K562 (cell line): Measurements from ENCODE around the gene URM1. TPM values are rescaled to one million over a fixed set of nuclear protein-coding genes. Genes with fewer than 3 reads are reported as not detected.

ENCODE experiments used
- BHLHE40 ChIP-seq: IDR thresholded peaks from 2 replicates; pipeline ENCODE4 v1.6.1; 2011; ENCODE audit warnings: low read length, improper control_type of control experiment
- CBFA2T3 ChIP-seq: fragments of 450-650 bp; IDR thresholded peaks from 2 replicates; pipeline ENCODE4 v1.6.1; 2017
- CBX3 ChIP-seq, 2 experiments: IDR thresholded peaks; 1 replicate in 1 of 2; 2 replicates in 1 of 2; pipeline ENCODE4 v1.6.1; 2012; ENCODE audit warnings: inconsistent platforms in 2 of 2, low read length in 2 of 2, borderline replicate concordance in 1 of 2, control low read depth in 1 of 2
- CC2D1A ChIP-seq: fragments of 450-650 bp; IDR thresholded peaks from 2 replicates; pipeline ENCODE4 v1.6.1; 2017; ENCODE audit warnings: mild to moderate bottlenecking
- FOXP1 ChIP-seq: sonication (generic); formaldehyde crosslinking; IDR thresholded peaks from 2 replicates; pipeline ENCODE4 v1.8.0; 2022; ENCODE audit warnings: mild to moderate bottlenecking, missing genetic modification reagents
- HEY1 ChIP-seq: fragments of 250-450 bp; sonication (Bioruptor Pico); IDR thresholded peaks from 2 replicates; pipeline ENCODE4 v1.5.0; 2020; ENCODE audit warnings: mild to moderate bottlenecking, moderate library complexity, borderline replicate concordance
- JUND ChIP-seq, 2 experiments: IDR thresholded peaks; 2 replicates in 1 of 2; 3 replicates in 1 of 2; pipeline ENCODE4 v1.6.1; 2011; ENCODE audit warnings: borderline replicate concordance in 2 of 2, low read depth in 2 of 2, low read length in 2 of 2, improper control_type of control experiment in 1 of 2, missing biosample characterization in 1 of 2, missing genetic modification characterization in 1 of 2, missing genetic modification reagents in 1 of 2
- LARP7 ChIP-seq: fragments of 450-650 bp; IDR thresholded peaks from 2 replicates; pipeline ENCODE4 v1.6.1; 2016
- MAZ ChIP-seq, 2 experiments: fragments of 450-650 bp in 1 of 2; sonication (generic) in 1 of 2; formaldehyde crosslinking; IDR thresholded peaks in 1 of 2; conservative IDR thresholded peaks in 1 of 2; 2 replicates each; pipeline versions ENCODE4 v1.4.0 to v1.5.0; 2020; ENCODE audit warnings: mild to moderate bottlenecking in 1 of 2, missing genetic modification reagents in 1 of 2
- MLX ChIP-seq, 2 experiments: fragments of 450-650 bp in 1 of 2; sonication (generic) in 1 of 2; formaldehyde crosslinking; conservative IDR thresholded peaks; 2 replicates each; pipeline versions ENCODE4 v1.4.0 to v1.8.1; 2020 to 2022; ENCODE audit warnings: mild to moderate bottlenecking in 1 of 2, missing genetic modification reagents in 1 of 2
- PATZ1 ChIP-seq: fragments of 250-450 bp; sonication (Bioruptor Pico); IDR thresholded peaks from 2 replicates; pipeline ENCODE4 v1.5.0; 2020; ENCODE audit warnings: mild to moderate bottlenecking, borderline replicate concordance
- TBL1XR1 ChIP-seq, 2 experiments: IDR thresholded peaks; 2 replicates each; pipeline ENCODE4 v1.6.1; 2012; ENCODE audit warnings: improper control_type of control experiment in 2 of 2, low read length in 2 of 2, mild to moderate bottlenecking in 1 of 2
- UBTF ChIP-seq, 2 experiments: IDR thresholded peaks; 2 replicates each; pipeline ENCODE4 v1.6.1; 2012; ENCODE audit warnings: improper control_type of control experiment in 2 of 2, low read depth in 2 of 2, low read length in 2 of 2, borderline replicate concordance in 1 of 2
- USF1 ChIP-seq: sonication (generic); formaldehyde crosslinking; IDR thresholded peaks from 2 replicates; pipeline ENCODE4 v1.9.0; 2022; ENCODE audit warnings: mild to moderate bottlenecking, missing genetic modification reagents
- ZNF253 ChIP-seq: fragments of 250-450 bp; sonication (Bioruptor Pico); conservative IDR thresholded peaks from 2 replicates; pipeline ENCODE4 v1.6.1; 2021; ENCODE audit warnings: mild to moderate bottlenecking
- polyA plus RNA-seq, 8 experiments: library from polyadenylated mRNA; depleted of rRNA in 4 of 8; stranded (reverse) in 5 of 8; unstranded in 3 of 8; fragments of >200 nt; fragmentation: Nextera tagmentation in 2 of 8; fragmentation: Illumina TruSeq in 1 of 8; extraction: Ambion mirVana in 2 of 8; extraction: Trizol in 1 of 8; gene quantifications; 2 replicates each; pipeline versions ENCODE4 v1.2.1 to v1.2.3, GENCODE V29; 2011 to 2014; ENCODE audit warnings: inconsistent platforms in 1 of 8, missing spikeins in 1 of 8
- total RNA-seq, 7 experiments: library from RNA; depleted of rRNA in 6 of 7; stranded (reverse); fragments of >200 nt in 6 of 7; fragmentation: Illumina TruSeq in 2 of 7; extraction: Trizol in 2 of 7; gene quantifications; 2 replicates each; pipeline versions ENCODE4 v1.2.1 to v1.2.3, GENCODE V29; 2011 to 2021; ENCODE audit warnings: low replicate concordance in 1 of 7

URM1 gene
- total and polyA plus RNA-seq, 9 of the 15 experiments (the other 6 are each of a cell fraction or from before 2014, with no cell fraction given), result 10.1 to 88.9 (median 53.3) TPM

GRCh38 chr9:128341435-128341849 is 29.7 kb upstream of the URM1 start (continued):
- TF ChIP-seq FOXP1 (CRISPR knock-in tag) (peak; percentile 35; the same call in 1 of the 2 replicates), CBFA2T3 (no peak), MAZ (CRISPR knock-in tag; conservative IDR thresholded peaks at IDR 0.05 in 1 of 2, IDR thresholded peaks at IDR 0.05 in 1 of 2) (peak in 1 of 2 experiments; percentile 89; a peak in 2 of 4 replicates), HEY1 (CRISPR knock-in tag) (no peak), TBL1XR1 (IDR thresholded peaks at IDR 0.05; ENCODE audit: low read length in 2 of 2) (peak in 1 of 2 experiments; percentile 64; a peak in 1 of 4 replicates), BHLHE40 (peak; percentile 56), MLX (CRISPR knock-in tag; conservative IDR thresholded peaks at IDR 0.05) (peak in 1 of 2 experiments; percentile 0; a peak in 1 of 4 replicates), CC2D1A (peak; percentile 58; the same call in 1 of the 2 replicates), UBTF (IDR thresholded peaks at IDR 0.05; ENCODE audit: borderline replicate concordance in 1 of 2, low read depth in 2 of 2, low read length in 2 of 2) (peak in 1 of 2 experiments; percentile 81; a peak in 1 of 4 replicates), JUND (IDR thresholded peaks at IDR 0.05; ENCODE audit: borderline replicate concordance, low read depth, low read length) (peak; percentile 75), JUND (tag; IDR thresholded peaks at IDR 0.05; ENCODE audit: borderline replicate concordance, low read depth, low read length) (no peak), USF1 (CRISPR knock-in tag) (0 out of 2 replicates have a peak, but pooled peaks have one; percentile 31), CBX3 (IDR thresholded peaks at IDR 0.05; ENCODE audit: borderline replicate concordance in 1 of 2, low read length in 2 of 2) (peak in 1 of 2 experiments; percentile 43; a peak in 1 of 3 replicates), LARP7 (no peak), ZNF253 (no peak), PATZ1 (CRISPR knock-in tag) (no peak)
